Activated gamma-delta T cell treated with anti-CD3 and anti-CD28 coated beads, Interleukin-2, amount 50 U/mL, for 16 hours (primary cell): ENCODE measurements around the gene RPS6KB1.
A peak's percentile ranks its signal among the peaks of the same experiment; 100 is the strongest.
"Not testable (repeated sequence)": the region's sequence is repeated elsewhere in the genome, so short reads cannot be mapped to it uniquely, and the experiment has no call there.

Experiments
- DNase-seq: peaks from one replicate; pipeline ENCODE4 v3.0.0-alpha.2; 2020; ENCODE audit warnings: low read depth

Gene RPS6KB1

DNA sequence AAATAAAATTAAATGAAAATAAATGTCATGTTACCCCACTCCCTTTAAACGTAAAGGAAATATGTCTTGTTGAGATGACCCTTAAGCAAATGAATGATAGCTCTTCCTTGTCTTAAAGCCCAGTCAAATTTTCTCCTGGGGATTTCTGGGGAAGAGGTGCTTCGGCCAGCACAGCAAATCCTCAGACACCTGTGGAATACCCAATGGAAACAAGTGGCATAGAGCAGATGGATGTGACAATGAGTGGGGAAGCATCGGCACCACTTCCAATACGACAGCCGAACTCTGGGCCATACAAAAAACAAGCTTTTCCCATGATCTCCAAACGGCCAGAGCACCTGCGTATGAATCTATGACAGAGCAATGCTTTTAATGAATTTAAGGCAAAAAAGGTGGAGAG lies 53.5 kb downstream of the RPS6KB1 start:
- DNase-seq = not testable (repeated sequence)

DNA sequence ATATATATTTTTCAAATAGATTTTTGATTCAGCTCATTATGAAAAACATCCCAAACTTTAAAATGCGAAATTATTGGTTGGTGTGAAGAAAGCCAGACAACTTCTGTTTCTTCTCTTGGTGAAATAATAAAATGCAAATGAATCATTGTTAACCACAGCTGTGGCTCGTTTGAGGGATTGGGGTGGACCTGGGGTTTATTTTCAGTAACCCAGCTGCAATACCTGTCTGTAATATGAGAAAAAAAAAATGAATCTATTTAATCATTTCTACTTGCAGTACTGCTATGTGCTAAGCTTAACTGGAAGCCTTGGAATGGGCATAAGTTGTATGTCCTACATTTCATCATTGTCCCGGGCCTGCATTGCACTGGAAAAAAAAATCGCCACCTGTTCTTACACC lies 54.4 kb downstream of the RPS6KB1 start:
- not testable (repeated sequence) for DNase-seq

DNA sequence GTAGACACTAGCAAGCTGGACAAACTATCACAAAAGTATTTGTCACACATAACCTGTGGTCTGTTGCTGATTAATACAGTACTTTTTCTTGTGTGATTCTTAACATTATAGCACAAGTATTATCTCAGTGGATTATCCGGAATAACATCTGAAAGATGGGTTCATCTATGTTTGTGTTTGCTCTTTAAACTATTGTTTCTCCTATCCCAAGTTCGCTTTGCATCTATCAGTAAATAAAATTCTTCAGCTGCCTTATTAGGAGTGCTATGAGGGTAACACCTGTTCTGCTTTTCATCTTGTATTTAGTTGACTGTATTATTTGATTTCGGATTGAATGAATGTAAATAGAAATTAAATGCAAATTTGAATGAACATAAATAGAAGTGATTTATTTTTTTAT lies 57.1 kb downstream of the RPS6KB1 start:
- no peak for DNase-seq

DNA sequence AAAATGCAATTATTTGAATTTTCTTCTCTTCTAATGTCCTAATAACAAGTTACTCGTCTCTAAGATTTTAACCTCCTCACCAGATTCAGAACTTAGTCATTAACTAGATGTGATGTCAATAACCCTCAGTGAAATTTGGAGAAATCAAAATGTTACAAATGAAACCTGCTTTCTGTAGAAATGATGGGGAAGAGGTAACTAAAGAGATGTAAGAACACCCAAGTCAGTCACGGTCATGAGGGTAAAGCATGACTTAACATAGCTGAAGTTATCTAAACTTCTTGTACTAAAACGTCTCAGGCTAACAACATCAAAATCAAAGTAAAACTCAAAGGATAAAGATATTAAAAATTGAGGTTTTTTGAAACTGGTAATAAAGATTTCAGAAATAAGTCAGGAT lies 61.9 kb downstream of the RPS6KB1 start:
- DNase-seq = no peak

DNA sequence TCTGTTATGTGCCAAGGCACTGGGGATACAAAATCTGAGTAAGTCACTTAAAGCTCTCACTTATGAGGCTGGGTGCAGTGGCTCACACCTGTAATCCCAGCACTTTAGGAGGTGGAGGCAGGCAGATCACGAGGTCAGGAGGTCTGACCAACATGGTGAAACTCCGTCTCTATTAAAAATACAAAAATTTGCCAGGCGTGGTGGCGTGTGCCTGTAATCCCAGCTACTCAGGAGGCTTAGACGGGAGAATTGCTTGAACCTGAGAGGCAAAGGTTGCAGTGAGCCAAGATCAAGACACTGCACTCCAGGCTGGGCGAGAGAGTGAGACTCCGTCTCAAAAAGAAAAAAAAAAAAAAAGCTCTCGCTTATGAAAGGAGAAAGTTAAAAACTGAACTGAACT lies 66.7 kb downstream of the RPS6KB1 start:
- DNase-seq = not testable (repeated sequence)

DNA sequence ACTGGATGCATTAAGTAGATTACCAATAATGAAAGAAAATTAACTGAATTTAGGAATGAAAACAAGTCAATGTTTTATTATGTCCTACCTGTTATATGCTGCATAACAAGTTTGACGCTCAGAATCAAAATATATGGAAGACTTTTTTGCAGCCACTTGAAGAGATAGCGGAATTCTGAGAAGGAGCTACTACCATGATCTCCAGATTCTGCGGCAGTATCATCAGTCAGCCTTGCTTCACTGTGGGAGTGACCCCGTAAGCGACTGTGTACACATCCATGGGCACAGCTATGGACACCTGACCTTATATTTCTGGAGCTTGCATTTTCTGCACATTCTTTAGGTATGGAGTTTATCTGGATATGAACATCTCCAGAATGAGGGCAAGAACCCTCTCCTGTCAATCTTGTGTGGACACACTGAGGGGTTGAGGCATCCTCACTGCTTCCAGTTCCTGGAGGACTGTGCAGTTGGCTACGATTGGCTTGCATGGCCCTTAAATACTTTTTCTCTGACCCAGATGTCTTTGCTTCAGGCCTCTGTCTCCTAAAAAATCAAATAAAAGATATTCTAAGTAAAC lies 69.9 kb downstream of the RPS6KB1 start:
- no peak for DNase-seq

DNA sequence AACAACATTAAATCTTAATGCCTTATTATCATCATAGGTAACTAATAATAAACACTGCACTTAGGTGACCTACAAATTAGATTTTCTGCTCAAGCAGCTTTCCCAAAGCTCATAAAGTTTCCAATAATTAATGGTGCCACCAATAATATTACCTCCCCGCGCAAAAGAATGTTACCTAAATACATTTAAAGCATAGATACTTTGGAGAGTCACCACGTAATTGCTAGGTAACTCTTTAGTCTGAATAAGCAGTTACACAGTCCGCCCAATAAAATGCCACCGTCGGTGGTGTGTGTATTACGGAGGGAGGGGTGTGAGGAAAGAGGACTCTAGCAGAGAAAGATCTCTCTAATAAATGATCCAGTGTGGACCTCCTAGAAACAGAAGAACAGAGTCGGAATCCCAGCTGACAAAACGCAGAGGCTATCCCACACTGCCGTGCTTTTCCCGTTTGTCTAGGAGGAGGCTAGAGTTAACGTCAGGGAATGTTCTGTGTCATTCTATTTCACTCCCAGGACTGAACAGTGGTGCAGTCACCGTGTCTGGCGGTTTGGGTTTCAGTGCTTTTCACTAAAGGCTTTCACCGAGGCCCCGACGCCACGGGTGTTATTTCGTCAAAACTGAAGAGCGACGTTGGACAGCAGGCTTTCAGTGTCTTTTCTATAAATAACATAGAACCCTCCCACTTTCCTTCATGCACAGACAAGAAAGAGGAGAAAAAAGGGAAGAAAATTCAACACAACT lies 71.0 kb downstream of the RPS6KB1 start:
- DNase-seq = peak; percentile 30

DNA sequence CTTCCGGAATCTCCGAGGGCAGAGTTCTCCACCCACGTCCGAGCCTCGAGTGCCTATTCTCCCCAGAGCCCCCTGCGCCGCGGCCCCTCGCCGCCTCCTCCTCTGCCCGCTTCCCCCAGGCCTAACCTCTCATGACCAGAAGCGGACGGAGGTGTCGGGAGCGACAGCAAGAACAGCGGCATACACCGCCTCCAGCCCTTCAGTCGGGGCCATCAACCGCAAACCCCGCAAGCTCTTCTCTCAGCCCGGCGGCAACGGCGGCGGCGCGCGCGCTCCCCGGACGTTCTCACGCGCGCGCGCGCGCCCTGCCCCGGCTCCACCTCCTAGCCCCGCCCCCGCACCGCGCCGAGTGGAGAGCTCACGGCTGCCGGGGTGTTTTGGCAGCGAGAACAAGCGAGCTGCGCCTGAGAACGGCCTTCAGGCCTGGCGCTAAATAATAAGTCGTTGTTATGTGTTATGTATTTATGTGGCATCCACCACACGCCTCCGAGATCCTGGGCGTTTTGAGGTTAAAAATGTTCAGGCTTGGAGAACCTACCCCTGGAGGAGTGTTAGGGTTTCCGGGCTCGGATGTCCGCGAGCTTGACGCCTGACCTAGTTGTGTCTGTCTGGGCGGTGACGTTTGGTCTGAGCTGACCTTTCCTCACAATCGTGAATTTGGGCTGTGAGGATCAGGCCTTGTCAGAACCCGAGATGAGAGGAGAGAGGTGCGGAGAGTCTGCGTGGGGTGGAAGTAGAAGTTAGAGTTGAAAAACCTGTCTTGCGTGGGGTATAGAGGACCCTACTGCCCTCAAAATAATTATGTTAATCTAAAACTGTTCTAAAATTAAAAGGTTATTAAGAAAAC lies 71.8 kb downstream of the RPS6KB1 start, which contains the start of gene RNFT1:
Gene RNFT1 (minus strand): TSS at position 259 of the 847 bp plus-strand sequence. CDS start 77 bp downstream, at position 182.
- DNase-seq = peak; percentile 89

DNA sequence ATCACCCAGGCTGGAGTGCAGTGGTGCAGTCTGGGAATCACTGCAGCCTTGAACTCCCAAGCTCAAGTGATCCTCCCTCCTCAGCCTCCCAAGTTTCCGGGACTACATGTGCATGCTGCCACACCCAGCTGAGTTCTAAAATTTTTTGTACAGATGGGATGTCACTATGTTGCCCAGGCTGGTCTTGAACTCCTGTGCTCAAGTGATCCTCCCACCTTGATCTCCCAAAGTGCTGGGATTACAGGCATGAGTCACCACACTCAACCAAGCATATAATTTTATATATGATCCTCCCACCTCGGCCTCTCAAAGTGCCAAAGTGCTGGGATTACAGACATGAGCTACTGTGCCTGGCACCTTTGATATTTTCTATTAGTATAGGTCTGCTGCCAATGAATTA lies 78.8 kb downstream of the RPS6KB1 start:
- DNase-seq = not testable (repeated sequence)

DNA sequence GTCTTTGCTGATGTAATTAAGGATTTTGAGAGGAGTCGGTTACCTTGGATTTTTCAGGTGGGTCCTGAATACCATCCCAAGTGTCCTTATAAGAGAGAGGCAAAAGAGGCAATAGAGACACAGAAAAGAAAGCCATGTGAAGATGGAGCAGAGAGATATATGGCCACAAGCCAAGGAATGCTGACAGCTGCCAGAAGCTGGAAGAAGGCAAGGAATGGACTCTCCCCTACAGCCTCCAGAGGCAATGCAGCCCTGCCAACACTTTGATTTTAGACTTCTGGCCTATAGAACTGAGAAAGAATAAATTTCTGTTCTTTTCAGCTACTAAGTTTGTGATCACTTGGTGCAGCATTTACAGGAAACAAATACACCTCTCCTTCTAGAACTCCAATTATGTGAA lies 79.9 kb downstream of the RPS6KB1 start:
- no peak for DNase-seq

DNA sequence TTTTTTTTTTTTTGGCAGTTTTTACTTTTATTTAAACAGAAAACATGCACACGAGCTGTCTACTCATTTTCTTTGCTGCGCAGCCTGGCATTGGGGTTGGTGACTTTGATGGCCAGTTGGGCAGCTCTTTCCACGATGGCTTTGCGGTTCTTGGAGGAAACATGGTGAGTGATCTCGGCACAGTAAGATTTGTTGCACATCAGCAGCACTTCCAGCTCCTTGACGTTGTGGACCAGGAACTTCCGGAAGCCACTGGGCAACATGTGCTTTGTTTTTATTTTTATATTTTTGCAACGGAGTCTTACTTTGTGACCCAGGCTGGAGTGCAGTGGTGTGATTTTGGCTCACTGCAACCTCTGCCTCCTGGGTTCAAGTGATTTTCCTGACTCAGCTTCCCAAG lies 80.6 kb downstream of the RPS6KB1 start:
- DNase-seq = not testable (repeated sequence)

DNA sequence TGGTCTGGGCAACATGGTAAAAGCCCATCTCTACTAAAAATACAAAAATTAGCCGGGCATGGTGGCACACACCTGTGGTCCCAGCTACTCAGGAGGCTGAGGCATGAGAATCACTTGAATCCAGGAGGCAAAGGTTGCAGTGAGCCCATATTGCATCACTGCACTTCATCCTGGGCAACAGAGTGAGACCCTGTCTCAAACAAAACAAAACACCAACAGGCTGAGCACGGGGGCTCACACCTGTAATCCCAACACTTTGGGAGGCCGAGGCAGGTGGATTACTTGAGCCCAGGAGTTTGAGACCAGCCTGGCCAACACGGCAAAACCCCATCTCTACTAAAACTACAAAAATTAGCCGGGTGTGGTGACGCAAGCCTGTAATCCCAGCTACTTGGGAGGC lies 82.2 kb downstream of the RPS6KB1 start:
- DNase-seq = not testable (repeated sequence)

DNA sequence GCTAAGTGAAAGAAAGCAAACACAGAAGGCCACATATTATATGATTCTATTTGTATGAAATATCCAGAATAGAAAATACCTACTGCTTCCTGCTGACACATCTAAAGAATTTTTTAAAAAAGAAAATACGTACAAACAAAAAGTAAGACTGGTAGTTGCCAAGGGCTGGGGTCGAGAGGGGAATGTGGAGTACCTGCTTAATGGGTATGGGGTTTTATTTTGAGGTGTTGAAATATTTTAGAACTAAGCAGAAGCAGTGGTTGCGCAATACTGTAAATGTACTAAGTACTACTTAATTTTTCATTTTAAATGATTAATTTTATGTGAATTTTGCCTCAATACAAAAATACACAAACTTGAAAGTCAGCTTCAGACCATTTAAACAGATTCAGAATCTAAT lies 103.7 kb downstream of the RPS6KB1 start:
- not testable (repeated sequence) for DNase-seq
